Keratinocyte (primary cell): ENCODE measurements around the gene COG4.

Experiments
- CTCF ChIP-seq, 3 experiments: IDR thresholded peaks in 1 of 3; conservative IDR thresholded peaks in 1 of 3; optimal IDR thresholded peaks in 1 of 3; 2 replicates in 2 of 3; 3 replicates in 1 of 3; pipeline versions ENCODE3 to v1.5.1; 2011; ENCODE audit warnings: low read length in 3 of 3, mild to moderate bottlenecking in 3 of 3, moderate library complexity in 2 of 3, control low read depth in 1 of 3, inconsistent platforms in 1 of 3; ENCODE audit not compliant: insufficient read depth in 2 of 3; ENCODE audit errors: extremely low read depth in 1 of 3
- EZH2 ChIP-seq: IDR thresholded peaks from one replicate; pipeline ENCODE4 v1.6.1; 2012; ENCODE audit warnings: inconsistent platforms, mild to moderate bottlenecking, low read length, moderate library complexity

- no peak for TF ChIP-seq CTCF (optimal IDR thresholded peaks at IDR 0.05 in 1 of 3, IDR thresholded peaks at IDR 0.05 in 1 of 3, conservative IDR thresholded peaks at IDR 0.05 in 1 of 3; ENCODE audit: extremely low read depth in 1 of 3, insufficient read depth in 2 of 3, low read length in 3 of 3)
- TF ChIP-seq EZH2: no peak
These were observed 46.4 kb upstream of the COG4 start for GRCh38 chr16:70569752-70570151.
